ENCODE measurements around the gene THAP12.

Gene THAP12

DNA sequence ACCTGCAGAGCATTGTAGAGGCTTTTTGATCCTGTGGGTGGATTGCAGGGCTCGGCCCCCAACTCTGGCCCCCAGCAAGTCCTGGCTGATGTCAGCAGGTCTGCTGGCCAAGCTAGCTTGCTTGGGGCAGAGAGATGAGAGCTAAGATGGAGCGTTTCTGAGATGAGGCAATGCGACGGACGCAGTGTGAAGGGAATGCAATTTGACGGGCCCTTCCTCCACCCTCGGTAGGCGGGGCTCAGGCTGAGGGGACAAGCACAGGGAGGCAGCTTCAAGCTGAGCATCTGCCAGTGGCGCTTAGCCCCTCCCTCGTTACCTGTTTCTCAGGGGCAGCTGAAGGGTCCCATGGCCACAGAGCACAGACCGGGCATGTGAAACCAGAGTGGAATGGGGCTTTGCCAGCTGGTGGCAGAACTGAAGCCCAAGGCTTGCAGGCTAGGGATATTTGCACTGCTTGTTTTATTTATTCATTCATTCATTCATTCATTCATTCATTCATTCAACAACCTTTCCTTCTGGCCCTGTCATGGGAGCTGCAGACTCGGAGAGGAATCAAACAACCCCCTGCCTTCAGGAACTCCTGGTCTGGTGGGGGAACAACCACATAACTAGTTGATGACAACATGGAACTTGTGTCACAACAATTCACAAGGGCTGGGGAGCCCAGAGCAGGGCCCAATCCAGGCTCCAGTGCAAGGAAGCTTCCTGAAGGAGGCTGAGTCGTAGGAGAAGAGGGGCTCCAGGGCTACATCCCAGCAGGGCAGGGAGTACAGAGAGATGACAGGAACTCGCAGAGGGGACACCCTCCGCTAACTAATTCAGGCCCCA lies 66.8 kb downstream of the THAP12 start:
- no peak for DNase-seq (ENCODE audit: low read depth, low spot score)
- H3K9me3 ChIP-seq (ENCODE audit: low read depth, low read length), result no peaks in the 10 kb centered on the region
- H3K27ac ChIP-seq, result no peak overlapping the region
- no peaks in the 10 kb centered on the region for H3K36me3 ChIP-seq (ENCODE audit: insufficient read depth, low read length)
- H3K9ac ChIP-seq (ENCODE audit: insufficient read length), result no peak overlapping the region
- TF ChIP-seq EZH2 (IDR thresholded peaks at IDR 0.05) (no peak), FOXP2 (optimal IDR thresholded peaks at IDR 0.05; ENCODE audit: control extremely low read depth, extremely low read length, insufficient read depth) (no peak), POLR2AphosphoS5 (IDR thresholded peaks at IDR 0.05; ENCODE audit: borderline replicate concordance, low read depth, low read length) (no peak)
- H3K4me3 ChIP-seq, result no peak overlapping the region

DNA sequence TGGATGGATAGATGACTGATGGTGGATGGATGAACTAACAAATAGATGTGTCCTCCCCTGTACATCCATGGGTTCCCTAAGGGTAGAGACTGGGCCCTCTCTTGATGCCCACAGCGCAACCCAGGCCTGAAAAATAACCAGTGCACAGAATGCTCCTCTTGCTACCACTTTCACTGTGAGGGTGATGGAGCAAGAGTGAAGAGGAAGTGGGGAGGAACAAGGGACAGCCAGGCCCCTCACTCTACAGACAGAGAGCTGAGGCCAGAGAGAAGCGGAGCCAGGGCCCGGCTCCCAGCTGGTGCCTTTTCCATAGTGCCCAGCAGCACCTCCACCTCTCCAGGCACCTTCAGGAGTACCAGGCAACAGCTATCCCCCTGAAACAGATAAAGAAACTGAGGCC lies 67.7 kb downstream of the THAP12 start:
- no peaks in the 10 kb centered on the region for H3K36me3 ChIP-seq (ENCODE audit: insufficient read depth, low read length)
- H3K9me3 ChIP-seq (ENCODE audit: low read depth, low read length), result no peaks in the 10 kb centered on the region
- no peak overlapping the region for H3K4me3 ChIP-seq
- no peak overlapping the region for H3K27ac ChIP-seq
- H3K9ac ChIP-seq (ENCODE audit: insufficient read length), result no peak overlapping the region
- DNase-seq (ENCODE audit: low read depth, low spot score), result no peak
- no peak for TF ChIP-seq POLR2AphosphoS5 (IDR thresholded peaks at IDR 0.05; ENCODE audit: borderline replicate concordance, low read depth, low read length)
- TF ChIP-seq FOXP2 (optimal IDR thresholded peaks at IDR 0.05; ENCODE audit: control extremely low read depth, extremely low read length, insufficient read depth), result no peak
- no peak for TF ChIP-seq EZH2 (IDR thresholded peaks at IDR 0.05)

DNA sequence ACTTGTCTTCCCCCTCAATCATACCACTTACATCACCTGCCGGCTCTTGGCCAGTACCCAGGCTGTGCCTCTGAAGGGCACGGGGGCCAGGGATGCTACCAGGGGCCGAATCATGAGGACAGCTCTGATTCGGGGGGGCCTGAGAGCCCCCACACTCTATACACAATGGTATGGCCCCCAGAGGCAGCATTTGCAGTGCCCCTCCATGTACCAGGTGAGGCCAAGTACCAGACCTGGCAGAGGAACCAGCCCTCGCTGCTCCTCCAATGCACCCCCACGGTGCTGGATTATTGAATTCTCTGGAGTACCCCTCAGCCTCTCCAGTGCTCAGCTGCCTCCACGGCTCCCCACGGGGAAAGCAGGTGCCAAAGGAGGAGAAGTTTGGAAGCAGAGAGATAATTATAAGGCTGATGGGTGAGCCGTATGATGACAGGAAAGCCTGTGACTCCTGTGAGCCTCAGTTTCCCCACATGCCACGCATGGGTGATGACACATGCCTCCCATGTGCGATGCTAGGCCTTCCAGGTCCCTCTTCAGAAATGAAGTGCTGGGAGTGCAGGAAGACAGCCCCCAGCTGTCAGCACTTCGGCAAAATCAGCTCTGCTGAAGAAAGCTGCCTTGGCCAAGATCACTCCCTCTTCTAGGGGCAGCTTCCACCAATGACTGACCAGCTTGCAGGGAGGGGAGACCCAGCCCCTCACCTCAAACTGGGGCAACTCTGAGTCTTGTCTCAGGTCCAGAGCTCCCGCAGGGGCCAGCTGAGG lies 69.9 kb downstream of the THAP12 start:
- no peak for DNase-seq (ENCODE audit: low read depth, low spot score)
- no peak overlapping the region for H3K9ac ChIP-seq (ENCODE audit: insufficient read length)
- H3K4me3 ChIP-seq, result no peak overlapping the region
- no peak overlapping the region for H3K27ac ChIP-seq
- no peak for TF ChIP-seq FOXP2 (optimal IDR thresholded peaks at IDR 0.05; ENCODE audit: control extremely low read depth, extremely low read length, insufficient read depth)
- no peak for TF ChIP-seq POLR2AphosphoS5 (IDR thresholded peaks at IDR 0.05; ENCODE audit: borderline replicate concordance, low read depth, low read length)
- no peak for TF ChIP-seq EZH2 (IDR thresholded peaks at IDR 0.05)
- no peaks in the 10 kb centered on the region for H3K36me3 ChIP-seq (ENCODE audit: insufficient read depth, low read length)
- no peaks in the 10 kb centered on the region for H3K9me3 ChIP-seq (ENCODE audit: low read depth, low read length)

DNA sequence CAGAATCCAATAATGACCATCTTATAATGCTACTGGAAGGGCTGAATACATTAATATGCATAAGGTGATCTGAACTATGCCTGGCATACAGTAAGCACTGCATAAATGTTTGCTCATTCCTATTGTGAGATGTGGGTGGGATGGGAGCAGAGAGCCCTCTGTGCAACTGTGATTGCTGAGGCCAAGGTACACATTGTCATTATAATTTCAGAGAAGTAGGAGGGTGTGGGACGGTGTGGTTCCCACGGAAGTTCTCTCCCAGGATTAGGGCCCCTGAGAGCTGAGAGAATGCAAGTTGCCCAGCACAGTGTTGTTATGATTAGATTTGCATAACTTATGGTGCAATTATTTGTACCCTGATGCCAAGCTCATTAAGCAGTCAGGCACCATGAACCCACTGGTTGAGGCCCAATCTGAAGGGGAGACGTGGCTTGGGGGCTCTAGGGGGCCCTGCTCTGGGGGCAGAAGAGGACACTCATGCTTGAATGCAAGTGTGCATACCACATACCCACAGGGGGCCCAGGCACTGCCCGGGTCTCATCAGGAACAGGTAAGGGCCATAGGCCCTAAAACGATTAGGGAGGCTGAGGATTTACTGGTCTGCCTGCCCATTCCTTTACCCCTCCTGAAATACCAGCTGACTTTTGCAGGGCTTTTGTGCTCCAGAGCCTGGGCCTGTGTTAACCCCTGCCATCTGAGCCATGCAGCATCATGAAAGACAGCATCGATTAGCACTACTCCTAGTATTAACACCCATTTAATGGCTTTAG lies 72.8 kb downstream of the THAP12 start:
- no peak overlapping the region for H3K27ac ChIP-seq
- DNase-seq (ENCODE audit: low read depth, low spot score), result no peak
- no peak overlapping the region for H3K4me3 ChIP-seq
- H3K9ac ChIP-seq (ENCODE audit: insufficient read length), result no peak overlapping the region
- no peaks in the 10 kb centered on the region for H3K9me3 ChIP-seq (ENCODE audit: low read depth, low read length)
- TF ChIP-seq POLR2AphosphoS5 (IDR thresholded peaks at IDR 0.05; ENCODE audit: borderline replicate concordance, low read depth, low read length) (no peak), EZH2 (IDR thresholded peaks at IDR 0.05) (no peak), FOXP2 (optimal IDR thresholded peaks at IDR 0.05; ENCODE audit: control extremely low read depth, extremely low read length, insufficient read depth) (no peak)
- H3K36me3 ChIP-seq (ENCODE audit: insufficient read depth, low read length), result no peaks in the 10 kb centered on the region

DNA sequence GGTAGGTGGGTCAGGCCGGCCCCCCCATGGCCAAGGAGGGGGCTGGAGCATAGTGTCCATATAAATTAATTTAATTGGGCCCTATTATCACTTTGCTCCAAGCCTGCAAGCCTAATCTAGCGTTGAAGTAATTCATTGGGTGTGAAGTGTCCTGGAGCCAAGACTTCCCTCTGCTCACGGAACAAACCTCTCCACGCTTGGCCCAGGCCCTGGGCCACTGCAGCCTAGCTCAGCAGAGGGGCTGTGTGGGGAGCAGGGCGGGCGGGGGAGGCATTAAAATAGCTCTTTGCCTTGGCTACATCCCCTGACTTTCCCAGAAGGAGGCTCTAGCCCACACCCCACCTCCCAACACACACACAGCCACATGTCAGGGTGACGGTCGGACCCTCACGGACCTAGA lies 73.5 kb downstream of the THAP12 start:
- no peaks in the 10 kb centered on the region for H3K9me3 ChIP-seq (ENCODE audit: low read depth, low read length)
- TF ChIP-seq FOXP2 (optimal IDR thresholded peaks at IDR 0.05; ENCODE audit: control extremely low read depth, extremely low read length, insufficient read depth) (no peak), POLR2AphosphoS5 (IDR thresholded peaks at IDR 0.05; ENCODE audit: borderline replicate concordance, low read depth, low read length) (no peak), EZH2 (IDR thresholded peaks at IDR 0.05) (no peak)
- no peak overlapping the region for H3K4me3 ChIP-seq
- DNase-seq (ENCODE audit: low read depth, low spot score), result no peak
- H3K27ac ChIP-seq, result no peak overlapping the region
- no peaks in the 10 kb centered on the region for H3K36me3 ChIP-seq (ENCODE audit: insufficient read depth, low read length)
- H3K9ac ChIP-seq (ENCODE audit: insufficient read length), result no peak overlapping the region

DNA sequence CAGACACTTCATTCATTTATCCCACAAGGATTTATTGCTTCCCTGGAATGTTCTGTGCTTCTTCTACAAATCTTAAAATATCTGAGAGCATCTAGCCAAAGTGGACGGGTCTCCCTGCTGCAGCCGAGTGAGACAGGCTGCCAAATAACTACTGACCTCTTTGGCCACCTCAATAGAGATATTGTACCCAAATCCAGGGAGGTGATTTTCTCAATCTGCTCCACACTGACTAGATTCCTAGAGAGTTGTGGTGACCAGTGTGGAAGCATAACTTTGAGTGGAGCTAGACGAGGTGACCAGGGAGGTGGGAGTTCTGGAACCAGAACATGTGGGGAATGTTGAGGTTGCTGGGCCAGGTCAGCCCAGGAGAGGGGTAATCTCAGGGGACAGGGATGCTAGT lies 77.5 kb downstream of the THAP12 start:
- no peak for DNase-seq (ENCODE audit: low read depth, low spot score)
- no peak for TF ChIP-seq EZH2 (IDR thresholded peaks at IDR 0.05)
- TF ChIP-seq FOXP2 (optimal IDR thresholded peaks at IDR 0.05; ENCODE audit: control extremely low read depth, extremely low read length, insufficient read depth), result no peak
- no peak for TF ChIP-seq POLR2AphosphoS5 (IDR thresholded peaks at IDR 0.05; ENCODE audit: borderline replicate concordance, low read depth, low read length)
- Histone ChIP-seq H3K27ac (no peak overlapping the region), H3K9ac (ENCODE audit: insufficient read length) (no peak overlapping the region), H3K4me3 (no peak overlapping the region), H3K9me3 (ENCODE audit: low read depth, low read length) (no peaks in the 10 kb centered on the region), H3K36me3 (ENCODE audit: insufficient read depth, low read length) (no peaks in the 10 kb centered on the region)

DNA sequence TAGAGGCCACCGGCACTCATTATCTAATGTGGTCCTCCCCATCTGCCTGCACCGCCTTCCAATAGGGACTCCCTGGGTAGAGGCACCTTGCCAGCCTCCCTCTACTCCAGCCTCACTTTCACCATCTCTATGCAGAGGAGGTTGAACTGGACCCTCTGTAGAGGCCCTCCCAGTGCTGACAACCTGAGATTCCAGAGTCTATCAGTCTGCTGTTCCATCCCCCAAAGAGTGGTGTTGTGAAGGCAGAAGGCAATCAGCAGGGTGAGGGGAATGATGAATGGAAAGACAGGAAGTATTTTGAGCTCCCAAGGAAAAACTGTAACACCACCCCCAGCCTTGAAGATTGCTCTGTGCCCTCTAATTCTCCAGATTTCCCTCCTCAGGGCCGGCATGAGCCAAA lies 77.9 kb downstream of the THAP12 start:
- TF ChIP-seq EZH2 (IDR thresholded peaks at IDR 0.05), result no peak
- no peak for TF ChIP-seq POLR2AphosphoS5 (IDR thresholded peaks at IDR 0.05; ENCODE audit: borderline replicate concordance, low read depth, low read length)
- TF ChIP-seq FOXP2 (optimal IDR thresholded peaks at IDR 0.05; ENCODE audit: control extremely low read depth, extremely low read length, insufficient read depth), result no peak
- DNase-seq (ENCODE audit: low read depth, low spot score), result no peak

More for the DNA sequence above, 77.9 kb downstream of the THAP12 start:
- H3K4me3 ChIP-seq, result no peak overlapping the region
- no peak overlapping the region for H3K9ac ChIP-seq (ENCODE audit: insufficient read length)
- H3K9me3 ChIP-seq (ENCODE audit: low read depth, low read length), result no peaks in the 10 kb centered on the region
- no peaks in the 10 kb centered on the region for H3K36me3 ChIP-seq (ENCODE audit: insufficient read depth, low read length)
- H3K27ac ChIP-seq, result no peak overlapping the region

Data from SK-N-MC (cell line).